Mucosa of descending colon (tissue), 3 donors: ENCODE measurements around the gene DCUN1D4. TPM values are rescaled to one million over a fixed set of nuclear protein-coding genes. Genes with fewer than 3 reads are reported as not detected.
A peak's percentile ranks its signal among the peaks of the same experiment; 100 is the strongest.

Experiments used
- ATAC-seq: fragments of 200-7000 bp; cut with Tn5 transposase; one replicate; pipeline ENCODE4 v1.9.1; 2020; ENCODE audit warnings: mild to moderate bottlenecking, moderate library complexity
- DNase-seq, 3 donors: peaks; one replicate each; pipeline ENCODE4 v3.0.0-alpha.2; 2020
- H3K36me3 ChIP-seq: fragments of 200-600 bp; one replicate; pipeline ENCODE4 v1.8.0; 2021; ENCODE audit warnings: low read depth, mild to moderate bottlenecking
- H3K4me1 ChIP-seq: fragments of 200-600 bp; one replicate; pipeline ENCODE4 v1.8.0; 2021; ENCODE audit warnings: low read depth, mild to moderate bottlenecking
- H3K4me3 ChIP-seq: fragments of 200-600 bp; one replicate; pipeline ENCODE4 v1.8.0; 2021; ENCODE audit warnings: mild to moderate bottlenecking
- H3K9me3 ChIP-seq: fragments of 200-600 bp; one replicate; pipeline ENCODE4 v1.8.0; 2021; ENCODE audit warnings: mild to moderate bottlenecking
- CTCF ChIP-seq: fragments of 200-600 bp; IDR thresholded peaks from one replicate; pipeline ENCODE4 v1.8.0; 2022; ENCODE audit warnings: antibody characterized with exemption, mild to moderate bottlenecking
- intact Hi-C, 2 donors: fragments of 100-400 bp; cut with DNase I in 1 of 2; cut with micrococcal nuclease in 1 of 2; formaldehyde crosslinking; loops; one replicate each; pipeline versions ENCODE4 v1.11.0 to v1.11.1; 2022; cut with DNase I, micrococcal nuclease
- total RNA-seq, 3 donors: library from RNA; stranded (reverse); fragmentation: NEBNext Ultra II Directional in 2 of 3; extraction: Animal tissue kit (Norgen Biotek cat#: 25700) in 2 of 3; gene quantifications; one replicate each; pipeline versions ENCODE4 v1.2.1 to v1.2.4, GENCODE V29; 2021 to 2023
- donor health status: DM: no; HTN: no; CAD: no; lungs with moderate emphysema.
- donor health status: DM: no; HTN: no; CAD: no.
- donor health status: DM: no; HTN: yes; CAD: no.

DCUN1D4 gene
- total RNA-seq, 3 donors from 2014 or later: 31.1 to 72.4 (median 39.0) TPM

GRCh38 chr4:51895816-51896408 lies 53.0 kb downstream of the DCUN1D4 start:
- no peaks in the 10 kb centered on the region for H3K36me3 ChIP-seq
- TF ChIP-seq CTCF: peak; percentile 56
- no peak overlapping the region for H3K4me3 ChIP-seq
- intact Hi-C loops: no loop called here
- no peaks in the 10 kb centered on the region for H3K4me1 ChIP-seq
- ATAC-seq (peak; percentile 94), DNase-seq (peak in 1 of 3 donors; percentile 83)
- no peaks in the 10 kb centered on the region for H3K9me3 ChIP-seq

GRCh38 chr4:51901363-51901762 lies 58.4 kb downstream of the DCUN1D4 start:
- TF ChIP-seq CTCF: no peak
- intact Hi-C loops: no loop called here
- DNase-seq (no peak), ATAC-seq (no peak)
- Histone ChIP-seq H3K9me3 (no peaks in the 10 kb centered on the region), H3K4me1 (peaks cover 6% of the 10 kb centered on the region), H3K4me3 (no peak overlapping the region), H3K36me3 (no peaks in the 10 kb centered on the region)

DNA sequence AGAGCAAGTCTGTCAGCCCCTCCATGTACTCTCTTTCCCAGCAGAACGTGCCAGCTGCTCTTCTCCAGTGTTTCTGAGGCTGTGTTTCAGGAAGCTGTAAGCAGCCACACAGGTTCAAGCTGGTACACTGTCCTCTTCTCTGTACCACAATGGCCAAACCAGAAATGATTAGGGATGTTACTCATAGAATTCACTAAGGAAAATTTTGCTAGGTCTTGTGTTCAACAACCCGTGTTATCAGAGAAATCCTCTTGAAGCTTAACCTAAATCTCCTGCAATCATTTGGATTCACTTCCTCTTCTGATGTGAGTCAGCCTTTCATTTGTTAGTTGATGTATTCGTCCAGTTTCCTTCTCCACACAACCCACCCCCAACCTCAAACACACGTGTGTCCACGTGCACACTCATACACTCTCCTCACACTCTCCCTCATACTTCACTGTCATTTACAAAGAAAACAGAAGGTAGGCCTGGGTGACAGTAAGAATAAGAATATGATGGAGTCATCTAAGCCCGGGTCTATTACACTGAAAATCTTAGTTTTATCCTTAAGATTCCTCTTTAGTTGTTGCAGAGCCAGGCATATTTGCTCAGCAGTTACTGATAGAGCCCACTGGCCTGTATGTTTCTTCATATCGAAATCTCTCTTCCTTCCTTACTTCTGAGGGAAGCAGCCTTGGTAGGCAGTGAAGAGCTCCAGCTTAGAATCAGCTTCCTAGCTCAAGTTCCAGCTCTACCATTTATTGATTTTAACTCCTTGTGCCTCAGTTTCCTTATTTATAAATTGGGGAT lies 63.4 kb downstream of the DCUN1D4 start:
- ATAC-seq: peak; percentile 70
- H3K9me3 ChIP-seq: no peaks in the 10 kb centered on the region
- no peaks in the 10 kb centered on the region for H3K36me3 ChIP-seq
- no peak for TF ChIP-seq CTCF
- peaks cover 29% of the 10 kb centered on the region for H3K4me1 ChIP-seq
- no peak overlapping the region for H3K4me3 ChIP-seq
- intact Hi-C loops: loop anchor here in 1 of 2 donors (5.0 kb wide), 1 partner anchor 111 kb away; no protein-coding TSS in a partner anchor
- DNase-seq: peak in 1 of 3 donors; percentile 34

- Histone ChIP-seq H3K9me3 (no peaks in the 10 kb centered on the region), H3K4me3 (no peak overlapping the region), H3K36me3 (no peaks in the 10 kb centered on the region), H3K4me1 (peaks cover 29% of the 10 kb centered on the region)
- DNase-seq: peak in 1 of 3 donors; percentile 47
- intact Hi-C loops: loop anchor here in 1 of 2 donors (5.0 kb wide), 1 partner anchor 110 kb away; no protein-coding TSS in a partner anchor
- ATAC-seq: peak; percentile 21
- TF ChIP-seq CTCF: no peak
These were observed 64.2 kb downstream of the DCUN1D4 start for GRCh38 chr4:51907006-51907669.

DNA sequence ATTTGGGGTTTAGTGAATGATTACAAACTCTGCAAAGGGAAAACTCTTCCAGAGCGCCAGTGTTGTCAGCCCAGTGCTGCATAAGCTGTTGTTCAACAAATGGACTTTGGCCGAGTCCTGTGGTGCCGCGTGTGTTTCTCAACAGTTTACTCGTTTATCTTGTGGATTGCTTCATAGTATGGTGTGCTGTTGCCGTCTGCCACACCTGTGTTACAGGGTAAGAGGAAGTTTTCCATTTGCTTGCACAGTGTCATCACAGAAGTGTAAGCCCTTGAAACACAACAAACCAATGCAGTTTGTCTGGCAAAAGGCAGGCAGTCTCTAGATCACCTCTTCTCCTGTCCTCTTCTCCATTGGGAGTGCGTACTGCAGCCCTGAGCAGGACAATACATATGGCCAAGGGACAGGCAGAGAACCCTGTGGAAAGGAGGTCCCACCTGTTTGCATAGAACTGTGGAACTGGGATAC lies 66.3 kb downstream of the DCUN1D4 start:
- DNase-seq (peak; percentile 75 to 85 (median 83)), ATAC-seq (peak; percentile 96)
- intact Hi-C loops: loop anchor here in 1 of 2 donors (5.0 kb wide), 1 partner anchor 108 kb away; no protein-coding TSS in a partner anchor
- Histone ChIP-seq H3K36me3 (no peaks in the 10 kb centered on the region), H3K4me3 (no peak overlapping the region), H3K9me3 (no peaks in the 10 kb centered on the region), H3K4me1 (peaks cover 29% of the 10 kb centered on the region)
- TF ChIP-seq CTCF: no peak
